Measurements from ENCODE around the gene TLCD4.
A peak's percentile ranks its signal among the peaks of the same experiment; 100 is the strongest.

GRCh38 chr1:95072532-95073419 lies 44.4 kb upstream of the TLCD4 start, which contains the start of gene ALG14:
- TF ChIP-seq RBAK (CRISPR knock-in tag; IDR thresholded peaks at IDR 0.05) (no peak), HOXA7 (CRISPR knock-in tag; IDR thresholded peaks at IDR 0.05) (no peak), ZNF12 (CRISPR knock-in tag; IDR thresholded peaks at IDR 0.05) (peak; percentile 11; the same call in 1 of the 2 replicates), ESRRA (CRISPR knock-in tag; IDR thresholded peaks at IDR 0.05; ENCODE audit: low read depth) (no peak), MXI1 (IDR thresholded peaks at IDR 0.05; ENCODE audit: borderline replicate concordance, low read depth, low read length) (peak; percentile 79; the same call in 1 of the 3 replicates), YY1 (IDR thresholded peaks at IDR 0.05; ENCODE audit: insufficient read depth, insufficient replicate concordance, low read depth, low read length) (peak; percentile 56)
- TF ChIP-seq, protein P1, sequence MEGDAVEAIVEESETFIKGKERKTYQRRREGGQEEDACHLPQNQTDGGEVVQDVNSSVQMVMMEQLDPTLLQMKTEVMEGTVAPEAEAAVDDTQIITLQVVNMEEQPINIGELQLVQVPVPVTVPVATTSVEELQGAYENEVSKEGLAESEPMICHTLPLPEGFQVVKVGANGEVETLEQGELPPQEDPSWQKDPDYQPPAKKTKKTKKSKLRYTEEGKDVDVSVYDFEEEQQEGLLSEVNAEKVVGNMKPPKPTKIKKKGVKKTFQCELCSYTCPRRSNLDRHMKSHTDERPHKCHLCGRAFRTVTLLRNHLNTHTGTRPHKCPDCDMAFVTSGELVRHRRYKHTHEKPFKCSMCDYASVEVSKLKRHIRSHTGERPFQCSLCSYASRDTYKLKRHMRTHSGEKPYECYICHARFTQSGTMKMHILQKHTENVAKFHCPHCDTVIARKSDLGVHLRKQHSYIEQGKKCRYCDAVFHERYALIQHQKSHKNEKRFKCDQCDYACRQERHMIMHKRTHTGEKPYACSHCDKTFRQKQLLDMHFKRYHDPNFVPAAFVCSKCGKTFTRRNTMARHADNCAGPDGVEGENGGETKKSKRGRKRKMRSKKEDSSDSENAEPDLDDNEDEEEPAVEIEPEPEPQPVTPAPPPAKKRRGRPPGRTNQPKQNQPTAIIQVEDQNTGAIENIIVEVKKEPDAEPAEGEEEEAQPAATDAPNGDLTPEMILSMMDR (CRISPR knock-in tag; IDR thresholded peaks at IDR 0.05) = peak; percentile 19; the same call in 1 of the 2 replicates
- TF ChIP-seq, protein P2, sequence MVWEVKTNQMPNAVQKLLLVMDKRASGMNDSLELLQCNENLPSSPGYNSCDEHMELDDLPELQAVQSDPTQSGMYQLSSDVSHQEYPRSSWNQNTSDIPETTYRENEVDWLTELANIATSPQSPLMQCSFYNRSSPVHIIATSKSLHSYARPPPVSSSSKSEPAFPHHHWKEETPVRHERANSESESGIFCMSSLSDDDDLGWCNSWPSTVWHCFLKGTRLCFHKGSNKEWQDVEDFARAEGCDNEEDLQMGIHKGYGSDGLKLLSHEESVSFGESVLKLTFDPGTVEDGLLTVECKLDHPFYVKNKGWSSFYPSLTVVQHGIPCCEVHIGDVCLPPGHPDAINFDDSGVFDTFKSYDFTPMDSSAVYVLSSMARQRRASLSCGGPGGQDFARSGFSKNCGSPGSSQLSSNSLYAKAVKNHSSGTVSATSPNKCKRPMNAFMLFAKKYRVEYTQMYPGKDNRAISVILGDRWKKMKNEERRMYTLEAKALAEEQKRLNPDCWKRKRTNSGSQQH (CRISPR knock-in tag; IDR thresholded peaks at IDR 0.05; ENCODE audit: low read depth) = peak; percentile 44; the same call in 1 of the 2 replicates
- TF ChIP-seq, protein P3, sequence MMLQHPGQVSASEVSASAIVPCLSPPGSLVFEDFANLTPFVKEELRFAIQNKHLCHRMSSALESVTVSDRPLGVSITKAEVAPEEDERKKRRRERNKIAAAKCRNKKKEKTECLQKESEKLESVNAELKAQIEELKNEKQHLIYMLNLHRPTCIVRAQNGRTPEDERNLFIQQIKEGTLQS (CRISPR knock-in tag; IDR thresholded peaks at IDR 0.05) = no peak
